HepG2 (cell line): ENCODE data around the gene LCE6A. TPM values are rescaled to one million over a fixed set of nuclear protein-coding genes. Genes with fewer than 3 reads are reported as not detected.

Source experiments
- PITX1 ChIP-seq: sonication (generic); formaldehyde crosslinking; IDR thresholded peaks from 2 replicates; pipeline ENCODE4 v1.5.1; 2020; ENCODE audit warnings: mild to moderate bottlenecking, missing genetic modification reagents
- ZNF44 ChIP-seq: sonication (generic); formaldehyde crosslinking; IDR thresholded peaks from 2 replicates; pipeline ENCODE4 v1.5.1; 2020; ENCODE audit warnings: mild to moderate bottlenecking, missing genetic modification reagents
- ZNF768 ChIP-seq: sonication (generic); formaldehyde crosslinking; IDR thresholded peaks from 2 replicates; pipeline ENCODE4 v1.4.0; 2020; ENCODE audit warnings: missing genetic modification reagents
- polyA plus RNA-seq, 8 experiments: library from polyadenylated mRNA; depleted of rRNA in 3 of 8; stranded (reverse) in 7 of 8; unstranded in 1 of 8; fragments of >200 nt; fragmentation: Illumina TruSeq in 4 of 8; extraction: Trizol in 4 of 8; gene quantifications; 2 replicates each; pipeline versions ENCODE4 v1.2.1 to v1.2.3, GENCODE V29; 2011 to 2016; ENCODE audit warnings: low read depth in 4 of 8, missing spikeins in 1 of 8, mixed read lengths in 1 of 8; ENCODE audit not compliant: insufficient read depth in 1 of 8
- total RNA-seq, 5 experiments: library from RNA; depleted of rRNA; stranded (reverse); fragments of >200 nt; fragmentation: Illumina TruSeq; extraction: Trizol; gene quantifications; 2 replicates each; pipeline ENCODE4 v1.2.3, GENCODE V29; 2016; ENCODE audit warnings: low read depth in 1 of 5
- TF ChIP-seq, protein P1 (sequence below): sonication (generic); formaldehyde crosslinking; IDR thresholded peaks from 2 replicates; pipeline ENCODE4 v1.5.0; 2020; ENCODE audit warnings: missing genetic modification reagents, mild to moderate bottlenecking, borderline replicate concordance
- TF ChIP-seq, protein P2 (sequence below): sonication (generic); formaldehyde crosslinking; IDR thresholded peaks from 2 replicates; pipeline ENCODE4 v1.5.1; 2020; ENCODE audit warnings: missing genetic modification reagents, mild to moderate bottlenecking, borderline replicate concordance
- TF ChIP-seq, protein P3 (sequence below): IDR thresholded peaks from 2 replicates; pipeline ENCODE4 v1.6.1; 2016; ENCODE audit warnings: mild to moderate bottlenecking
- TF ChIP-seq, protein P4 (sequence below): sonication (generic); formaldehyde crosslinking; IDR thresholded peaks from 2 replicates; pipeline ENCODE4 v1.8.0; 2022; ENCODE audit warnings: missing genetic modification reagents, mild to moderate bottlenecking, inconsistent platforms, borderline replicate concordance
- TF ChIP-seq, protein P5 (sequence below): sonication (generic); formaldehyde crosslinking; IDR thresholded peaks from 2 replicates; pipeline ENCODE4 v1.4.0; 2020; ENCODE audit warnings: missing genetic modification reagents

The LCE6A gene
- total and polyA plus RNA-seq, 2 of the 13 experiments (the other 11 are each of a cell fraction or from before 2014, with no cell fraction given): not detected

DNA sequence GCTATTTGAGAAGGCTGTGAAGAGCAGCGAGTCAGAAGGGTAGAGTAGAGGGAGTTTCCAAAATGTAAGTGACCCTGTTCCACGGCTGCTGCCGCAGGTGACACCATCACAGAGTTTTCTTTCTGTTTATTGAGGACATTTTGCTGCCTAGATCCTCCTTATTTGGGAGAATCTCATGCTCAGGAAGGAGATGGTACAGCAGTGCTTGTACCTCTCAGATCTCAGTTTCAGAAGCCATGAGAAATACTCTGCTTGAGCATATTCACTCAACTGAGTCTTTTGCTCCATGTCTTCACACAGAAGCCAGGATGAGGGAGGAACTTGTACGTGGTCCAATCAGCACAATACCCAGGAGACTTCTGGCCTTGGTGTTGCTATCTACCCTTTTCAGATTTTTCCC, 18.7 kb downstream of the LCE6A start (continued):
- TF ChIP-seq, protein P1, sequence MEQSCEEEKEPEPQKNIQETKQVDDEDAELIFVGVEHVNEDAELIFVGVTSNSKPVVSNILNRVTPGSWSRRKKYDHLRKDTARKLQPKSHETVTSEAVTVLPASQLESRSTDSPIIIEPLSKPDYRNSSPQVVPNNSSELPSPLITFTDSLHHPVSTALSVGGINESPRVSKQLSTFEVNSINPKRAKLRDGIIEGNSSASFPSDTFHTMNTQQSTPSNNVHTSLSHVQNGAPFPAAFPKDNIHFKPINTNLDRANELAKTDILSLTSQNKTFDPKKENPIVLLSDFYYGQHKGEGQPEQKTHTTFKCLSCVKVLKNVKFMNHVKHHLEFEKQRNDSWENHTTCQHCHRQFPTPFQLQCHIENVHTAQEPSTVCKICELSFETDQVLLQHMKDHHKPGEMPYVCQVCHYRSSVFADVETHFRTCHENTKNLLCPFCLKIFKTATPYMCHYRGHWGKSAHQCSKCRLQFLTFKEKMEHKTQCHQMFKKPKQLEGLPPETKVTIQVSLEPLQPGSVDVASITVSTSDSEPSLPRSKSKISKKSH (CRISPR knock-in tag): no peak
- TF ChIP-seq ZNF768 (CRISPR knock-in tag) (no peak), PITX1 (CRISPR knock-in tag) (no peak), ZNF44 (no peak)
- TF ChIP-seq, protein P2, sequence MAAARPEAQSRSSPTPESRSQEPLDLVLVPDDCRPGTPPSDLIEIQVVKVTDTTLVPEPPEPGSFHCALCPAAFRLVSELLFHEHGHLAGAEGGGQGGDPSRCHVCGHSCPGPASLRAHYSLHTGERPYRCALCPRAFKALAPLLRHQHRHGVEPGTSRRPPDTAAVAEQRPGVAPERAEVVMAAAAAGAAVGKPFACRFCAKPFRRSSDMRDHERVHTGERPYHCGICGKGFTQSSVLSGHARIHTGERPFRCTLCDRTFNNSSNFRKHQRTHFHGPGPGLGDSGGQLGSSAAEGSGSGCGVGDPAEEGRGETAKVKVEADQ (CRISPR knock-in tag): no peak
- TF ChIP-seq, protein P3, sequence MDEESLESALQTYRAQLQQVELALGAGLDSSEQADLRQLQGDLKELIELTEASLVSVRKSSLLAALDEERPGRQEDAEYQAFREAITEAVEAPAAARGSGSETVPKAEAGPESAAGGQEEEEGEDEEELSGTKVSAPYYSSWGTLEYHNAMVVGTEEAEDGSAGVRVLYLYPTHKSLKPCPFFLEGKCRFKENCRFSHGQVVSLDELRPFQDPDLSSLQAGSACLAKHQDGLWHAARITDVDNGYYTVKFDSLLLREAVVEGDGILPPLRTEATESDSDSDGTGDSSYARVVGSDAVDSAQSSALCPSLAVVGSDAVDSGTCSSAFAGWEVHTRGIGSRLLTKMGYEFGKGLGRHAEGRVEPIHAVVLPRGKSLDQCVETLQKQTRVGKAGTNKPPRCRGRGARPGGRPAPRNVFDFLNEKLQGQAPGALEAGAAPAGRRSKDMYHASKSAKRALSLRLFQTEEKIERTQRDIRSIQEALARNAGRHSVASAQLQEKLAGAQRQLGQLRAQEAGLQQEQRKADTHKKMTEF (CRISPR knock-in tag): no peak
- TF ChIP-seq, protein P4, sequence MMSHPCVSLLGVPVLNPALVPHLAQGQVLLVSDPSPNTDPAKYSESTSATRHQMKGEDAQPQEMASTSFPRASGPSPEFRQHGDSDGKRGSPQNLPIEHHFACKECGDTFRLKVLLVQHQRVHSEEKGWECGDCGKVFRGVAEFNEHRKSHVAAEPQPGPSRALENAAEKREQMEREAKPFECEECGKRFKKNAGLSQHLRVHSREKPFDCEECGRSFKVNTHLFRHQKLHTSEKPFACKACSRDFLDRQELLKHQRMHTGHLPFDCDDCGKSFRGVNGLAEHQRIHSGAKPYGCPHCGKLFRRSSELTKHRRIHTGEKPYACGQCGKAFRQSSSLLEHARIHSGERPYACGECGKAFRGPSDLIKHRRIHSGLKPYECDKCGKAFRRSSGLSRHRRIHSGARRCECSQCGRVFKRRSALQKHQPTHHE (CRISPR knock-in tag): no peak
- TF ChIP-seq, protein P5, sequence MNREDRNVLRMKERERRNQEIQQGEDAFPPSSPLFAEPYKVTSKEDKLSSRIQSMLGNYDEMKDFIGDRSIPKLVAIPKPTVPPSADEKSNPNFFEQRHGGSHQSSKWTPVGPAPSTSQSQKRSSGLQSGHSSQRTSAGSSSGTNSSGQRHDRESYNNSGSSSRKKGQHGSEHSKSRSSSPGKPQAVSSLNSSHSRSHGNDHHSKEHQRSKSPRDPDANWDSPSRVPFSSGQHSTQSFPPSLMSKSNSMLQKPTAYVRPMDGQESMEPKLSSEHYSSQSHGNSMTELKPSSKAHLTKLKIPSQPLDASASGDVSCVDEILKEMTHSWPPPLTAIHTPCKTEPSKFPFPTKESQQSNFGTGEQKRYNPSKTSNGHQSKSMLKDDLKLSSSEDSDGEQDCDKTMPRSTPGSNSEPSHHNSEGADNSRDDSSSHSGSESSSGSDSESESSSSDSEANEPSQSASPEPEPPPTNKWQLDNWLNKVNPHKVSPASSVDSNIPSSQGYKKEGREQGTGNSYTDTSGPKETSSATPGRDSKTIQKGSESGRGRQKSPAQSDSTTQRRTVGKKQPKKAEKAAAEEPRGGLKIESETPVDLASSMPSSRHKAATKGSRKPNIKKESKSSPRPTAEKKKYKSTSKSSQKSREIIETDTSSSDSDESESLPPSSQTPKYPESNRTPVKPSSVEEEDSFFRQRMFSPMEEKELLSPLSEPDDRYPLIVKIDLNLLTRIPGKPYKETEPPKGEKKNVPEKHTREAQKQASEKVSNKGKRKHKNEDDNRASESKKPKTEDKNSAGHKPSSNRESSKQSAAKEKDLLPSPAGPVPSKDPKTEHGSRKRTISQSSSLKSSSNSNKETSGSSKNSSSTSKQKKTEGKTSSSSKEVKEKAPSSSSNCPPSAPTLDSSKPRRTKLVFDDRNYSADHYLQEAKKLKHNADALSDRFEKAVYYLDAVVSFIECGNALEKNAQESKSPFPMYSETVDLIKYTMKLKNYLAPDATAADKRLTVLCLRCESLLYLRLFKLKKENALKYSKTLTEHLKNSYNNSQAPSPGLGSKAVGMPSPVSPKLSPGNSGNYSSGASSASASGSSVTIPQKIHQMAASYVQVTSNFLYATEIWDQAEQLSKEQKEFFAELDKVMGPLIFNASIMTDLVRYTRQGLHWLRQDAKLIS (CRISPR knock-in tag): no peak
